ENCODE results near the gene MYRIP.

- TF ChIP-seq CTCF (conservative IDR thresholded peaks at IDR 0.05; ENCODE audit: low read depth, low read length) (no peak), EZH2phosphoT487 (IDR thresholded peaks at IDR 0.05; ENCODE audit: borderline replicate concordance, low read length) (no peak), EZH2 (IDR thresholded peaks at IDR 0.05; ENCODE audit: low read length, unreplicated experiment) (no peak)
Observed at GRCh38 chr3:40016391-40016790, 207.0 kb downstream of the MYRIP start.
